Measurements from ENCODE around the gene EVL. TPM values are rescaled to one million over a fixed set of nuclear protein-coding genes. Genes with fewer than 3 reads are reported as not detected.

Gene EVL
- total RNA-seq, 2 donors from 2014 or later, result 41.5 to 42.0 TPM

- no peaks in the 10 kb centered on the region for H3K36me3 ChIP-seq
- peak overlapping the region; percentile 89 to 90 for H3K27ac ChIP-seq
- H3K4me3 ChIP-seq, result peak overlapping the region; percentile 36 to 57
- no peaks in the 10 kb centered on the region for H3K27me3 ChIP-seq
- peaks cover 0 to 18% of the 10 kb centered on the region in 2 donors for H3K4me1 ChIP-seq
- peak; percentile 75 to 95 for TF ChIP-seq CTCF (IDR thresholded peaks at IDR 0.05)
- peak; percentile 99 for DNase-seq (ENCODE audit: low spot score)
- no peaks in the 10 kb centered on the region for H3K9me3 ChIP-seq
Observed at GRCh38 chr14:100192672-100193416, 127.6 kb downstream of the EVL start.

MicroRNA genes within 50 kb of the gene (microRNA counts, 767-probe panel; counts per million panel counts)
- 0 to 31.0 counts per million in 2 donors for microRNA hsa-miR-151b
- microRNA hsa-miR-342-3p, result 4,254 to 9,841 counts per million in 2 donors
- 0 to 31.0 counts per million in 2 donors for microRNA hsa-miR-342-5p

Small RNA genes within 50 kb of the gene (microRNA-seq; reads per million reads assigned to microRNA genes)
- gene MIR151B (ENCODE audit: borderline number of aligned reads in 2 of 2, borderline replicate concordance in 1 of 2), result 116 to 133 reads per million in 2 donors
- 1,361 to 1,852 reads per million in 2 donors for gene MIR342 (ENCODE audit: borderline number of aligned reads in 2 of 2, borderline replicate concordance in 1 of 2)

Other genes starting within 250 kb of the EVL start
- gene DEGS2, start 94.2 kb downstream of the EVL start, total RNA-seq, result not detected
- 10 to 100 TPM; 31.3 to 36.3 TPM for gene YY1, start 173.7 kb downstream of the EVL start, total RNA-seq
- gene SLC25A29, start 241.0 kb downstream of the EVL start, total RNA-seq, result 10 to 100 TPM; 24.7 to 34.0 TPM

Data from right atrium auricular region (tissue), 2 donors.